Smooth muscle cell (in vitro differentiated cells): ENCODE results near the gene FCRL4. TPM values are rescaled to one million over a fixed set of nuclear protein-coding genes. Genes with fewer than 3 reads are reported as not detected.

ENCODE experiments used
- DNase-seq: peaks from one replicate; lab custom pipeline; 2025; ENCODE audit not compliant: unreplicated experiment; lab: John Stamatoyannopoulos, UW
- H2AFZ ChIP-seq: fragments of 200-600 bp; sonication (generic); 2 replicates; pipeline ENCODE4 v1.6.0; 2016; ENCODE audit warnings: antibody characterized with exemption, low read depth, mild to moderate bottlenecking
- H3F3A ChIP-seq: fragments of 200-600 bp; sonication (generic); 2 replicates; pipeline ENCODE4 v1.6.0; 2017; ENCODE audit warnings: antibody characterized with exemption, low read depth
- H3K27ac ChIP-seq: fragments of 200-600 bp; sonication (generic); 2 replicates; pipeline ENCODE4 v1.5.1; 2016; ENCODE audit warnings: low read depth, mild to moderate bottlenecking
- H3K27me3 ChIP-seq: fragments of 200-600 bp; sonication (generic); 2 replicates; pipeline ENCODE4 v1.6.1; 2016; ENCODE audit warnings: low read depth, mild to moderate bottlenecking
- H3K36me3 ChIP-seq: fragments of 200-600 bp; sonication (generic); 2 replicates; pipeline ENCODE4 v1.5.1; 2016; ENCODE audit warnings: low read depth
- H3K4me1 ChIP-seq: fragments of 200-600 bp; sonication (generic); 2 replicates; pipeline ENCODE4 v1.5.1; 2016; ENCODE audit warnings: low read depth
- H3K4me2 ChIP-seq: fragments of 200-600 bp; sonication (generic); 2 replicates; pipeline ENCODE4 v1.6.0; 2016; ENCODE audit warnings: mild to moderate bottlenecking
- H3K4me3 ChIP-seq: fragments of 200-600 bp; sonication (generic); 2 replicates; pipeline ENCODE4 v1.5.1; 2016; ENCODE audit warnings: mild to moderate bottlenecking
- H3K79me2 ChIP-seq: fragments of 200-600 bp; sonication (generic); 2 replicates; pipeline ENCODE4 v1.6.0; 2016; ENCODE audit warnings: low read depth, mild to moderate bottlenecking
- H3K9ac ChIP-seq: fragments of 200-600 bp; sonication (generic); 2 replicates; pipeline ENCODE4 v1.6.0; 2016; ENCODE audit warnings: low read depth
- H3K9me3 ChIP-seq: fragments of 200-600 bp; sonication (generic); replicated peaks from 2 replicates; pipeline ENCODE4 v1.5.1; 2016; ENCODE audit warnings: low read depth
- H4K20me1 ChIP-seq: fragments of 200-600 bp; sonication (generic); 2 replicates; pipeline ENCODE4 v1.6.0; 2016; ENCODE audit warnings: low read depth
- WGBS: methylation state at CpG from one replicate; pipeline ENCODE4 v1.1.7; 2016; ENCODE audit warnings: low lambda C conversion rate; 5-methylcytosine and 5-hydroxymethylcytosine counted together
- polyA plus RNA-seq: library from polyadenylated mRNA; unstranded; fragments of >200 nt; fragmentation: Nextera tagmentation; extraction: Ambion mirVana; gene quantifications from 2 replicates; pipeline ENCODE4 v1.2.1, GENCODE V29; 2016
- total RNA-seq: library from RNA; depleted of rRNA; stranded (reverse); fragments of >200 nt; gene quantifications from 2 replicates; pipeline ENCODE4 v1.2.3, GENCODE V29; 2014
- TF ChIP-seq, protein P1 (sequence below): fragments of 200-600 bp; sonication (generic); IDR thresholded peaks from 2 replicates; pipeline ENCODE4 v1.5.1; 2017; ENCODE audit warnings: borderline replicate concordance, mild to moderate bottlenecking, antibody characterized with exemption; ENCODE audit not compliant: insufficient read depth, poor library complexity, severe bottlenecking

The FCRL4 gene
- total and polyA plus RNA-seq, 2 experiments from 2014 or later = not detected

DNA sequence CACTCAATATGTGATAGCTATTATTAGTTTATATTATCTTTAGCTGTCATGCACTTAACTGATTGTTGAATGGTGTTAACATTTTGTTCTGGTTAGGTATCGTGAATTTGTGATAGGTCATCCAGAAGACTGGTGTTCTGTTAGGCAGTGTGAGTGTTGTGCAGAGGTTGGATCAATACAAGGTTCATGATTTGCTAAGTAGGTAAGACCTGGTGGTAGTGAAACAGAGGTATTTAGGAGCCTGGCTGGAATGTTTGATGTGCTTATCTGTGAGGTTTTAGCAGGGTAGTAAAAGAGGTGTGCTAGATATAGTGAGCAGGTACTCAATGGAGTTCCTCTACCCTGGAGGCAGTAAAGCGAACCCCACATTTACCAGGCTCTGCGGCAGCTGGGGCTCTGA is 20.3 kb upstream of the FCRL4 start:
- Histone ChIP-seq H3K36me3 (no peaks in the 10 kb centered on the region), H3K9ac (no peak overlapping the region), H3K4me2 (no peak overlapping the region), H3K79me2 (no peaks in the 10 kb centered on the region), H3K4me3 (no peak overlapping the region), H3K27ac (no peak overlapping the region), H3K9me3 (no peaks in the 10 kb centered on the region), H3K27me3 (no peaks in the 10 kb centered on the region), H4K20me1 (no peaks in the 10 kb centered on the region), H3F3A (no peaks in the 10 kb centered on the region), H3K4me1 (no peaks in the 10 kb centered on the region), H2AFZ (no peak overlapping the region)
- TF ChIP-seq, protein P1, sequence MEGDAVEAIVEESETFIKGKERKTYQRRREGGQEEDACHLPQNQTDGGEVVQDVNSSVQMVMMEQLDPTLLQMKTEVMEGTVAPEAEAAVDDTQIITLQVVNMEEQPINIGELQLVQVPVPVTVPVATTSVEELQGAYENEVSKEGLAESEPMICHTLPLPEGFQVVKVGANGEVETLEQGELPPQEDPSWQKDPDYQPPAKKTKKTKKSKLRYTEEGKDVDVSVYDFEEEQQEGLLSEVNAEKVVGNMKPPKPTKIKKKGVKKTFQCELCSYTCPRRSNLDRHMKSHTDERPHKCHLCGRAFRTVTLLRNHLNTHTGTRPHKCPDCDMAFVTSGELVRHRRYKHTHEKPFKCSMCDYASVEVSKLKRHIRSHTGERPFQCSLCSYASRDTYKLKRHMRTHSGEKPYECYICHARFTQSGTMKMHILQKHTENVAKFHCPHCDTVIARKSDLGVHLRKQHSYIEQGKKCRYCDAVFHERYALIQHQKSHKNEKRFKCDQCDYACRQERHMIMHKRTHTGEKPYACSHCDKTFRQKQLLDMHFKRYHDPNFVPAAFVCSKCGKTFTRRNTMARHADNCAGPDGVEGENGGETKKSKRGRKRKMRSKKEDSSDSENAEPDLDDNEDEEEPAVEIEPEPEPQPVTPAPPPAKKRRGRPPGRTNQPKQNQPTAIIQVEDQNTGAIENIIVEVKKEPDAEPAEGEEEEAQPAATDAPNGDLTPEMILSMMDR = no peak
- WGBS = 81% methylated on average over 3 of the region's 3 CpGs
- no peak for DNase-seq

GRCh38 chr1:157600236-157600635 is 2.4 kb upstream of the FCRL4 start:
- no peaks in the 10 kb centered on the region for H3K9me3 ChIP-seq
- H3K79me2 ChIP-seq = no peaks in the 10 kb centered on the region
- no peaks in the 10 kb centered on the region for H3K27me3 ChIP-seq
- no peak overlapping the region for H3K27ac ChIP-seq
- 94% methylated on average over 1 of the region's 1 CpG for WGBS
- TF ChIP-seq, protein P1 = no peak
- H3K4me2 ChIP-seq = no peak overlapping the region
- H3K4me1 ChIP-seq = no peaks in the 10 kb centered on the region
- H4K20me1 ChIP-seq = no peaks in the 10 kb centered on the region
- no peak overlapping the region for H2AFZ ChIP-seq
- no peak for DNase-seq
- H3K9ac ChIP-seq = no peak overlapping the region
- H3K36me3 ChIP-seq = no peaks in the 10 kb centered on the region
- H3K4me3 ChIP-seq = no peak overlapping the region
- H3F3A ChIP-seq = no peaks in the 10 kb centered on the region

GRCh38 chr1:157596384-157596783 is 1.5 kb downstream of the FCRL4 start:
- no peak overlapping the region for H3K9ac ChIP-seq
- WGBS = 87% methylated on average over 6 of the region's 6 CpGs

DNA sequence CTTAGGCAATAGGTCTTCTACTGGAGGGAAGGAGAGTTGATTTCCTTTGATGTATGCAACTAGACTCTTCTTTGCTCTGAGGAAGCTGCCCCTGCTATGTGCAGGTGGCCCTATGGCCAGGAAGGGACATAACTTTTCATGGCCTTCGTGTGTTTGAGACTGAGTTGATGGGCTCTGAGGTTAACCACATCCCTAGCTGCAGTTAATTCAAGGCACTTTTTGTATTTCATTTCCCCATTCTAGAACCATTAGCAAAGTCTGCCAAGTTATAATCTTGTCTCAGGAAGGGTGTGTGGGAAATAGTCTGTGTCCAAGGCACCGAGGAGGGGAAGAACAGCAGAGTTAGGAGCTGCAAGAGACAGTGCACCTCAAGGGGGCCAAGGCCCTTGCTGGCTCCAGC is 2.5 kb downstream of the FCRL4 start:
- no peak for DNase-seq
- H3K27me3 ChIP-seq = no peaks in the 10 kb centered on the region
- no peaks in the 10 kb centered on the region for H3K9me3 ChIP-seq
- TF ChIP-seq, protein P1 = no peak
- no peak overlapping the region for H3K27ac ChIP-seq
- no peaks in the 10 kb centered on the region for H3F3A ChIP-seq
- H3K4me3 ChIP-seq = no peak overlapping the region
- no peak overlapping the region for H3K9ac ChIP-seq
- H3K36me3 ChIP-seq = no peaks in the 10 kb centered on the region
- 81% methylated on average over 2 of the region's 2 CpGs for WGBS
- no peak overlapping the region for H3K4me2 ChIP-seq
- H4K20me1 ChIP-seq = no peaks in the 10 kb centered on the region
- no peaks in the 10 kb centered on the region for H3K4me1 ChIP-seq
- H2AFZ ChIP-seq = no peak overlapping the region
- no peaks in the 10 kb centered on the region for H3K79me2 ChIP-seq

More at GRCh38 chr1:157596384-157596783, 1.5 kb downstream of the FCRL4 start:
- Histone ChIP-seq H3K4me2 (no peak overlapping the region), H3K4me3 (no peak overlapping the region), H3K36me3 (no peaks in the 10 kb centered on the region), H3K9me3 (no peaks in the 10 kb centered on the region), H3K27me3 (no peaks in the 10 kb centered on the region), H3K27ac (no peak overlapping the region), H3F3A (no peaks in the 10 kb centered on the region), H2AFZ (no peak overlapping the region), H4K20me1 (no peaks in the 10 kb centered on the region), H3K4me1 (no peaks in the 10 kb centered on the region), H3K79me2 (no peaks in the 10 kb centered on the region)
- DNase-seq = no peak
- TF ChIP-seq, protein P1 = no peak
